ENCODE data around the gene NEAT1.

NEAT1 gene

GRCh38 chr11:65392899-65393298, 29.7 kb upstream of the NEAT1 start:
- Histone ChIP-seq H3K4me2 (ENCODE audit: low read depth, low read length, poor library complexity, severe bottlenecking) (no peak overlapping the region), H3K36me3 (ENCODE audit: insufficient read depth, low read length) (peaks cover 19% of the 10 kb centered on the region; the same call in 1 of the 2 replicates)

GRCh38 chr11:65393513-65394079, 29.0 kb upstream of the NEAT1 start:
- peaks cover 15% of the 10 kb centered on the region for H4K20me1 ChIP-seq (ENCODE audit: insufficient read depth, low read length, poor library complexity, severe bottlenecking)
- TF ChIP-seq EZH2phosphoT487 (IDR thresholded peaks at IDR 0.05; ENCODE audit: borderline replicate concordance): no peak
- no peak for TF ChIP-seq CTCF (conservative IDR thresholded peaks at IDR 0.05; ENCODE audit: low read length)
- H3K36me3 ChIP-seq (ENCODE audit: insufficient read depth, low read length): peaks cover 24% of the 10 kb centered on the region; the same call in 1 of the 2 replicates
- peaks cover 28% of the 10 kb centered on the region for H3K4me1 ChIP-seq (ENCODE audit: insufficient read depth, low read length, poor library complexity, severe bottlenecking)
- no peaks in the 10 kb centered on the region for H3K9me2 ChIP-seq (replicated peaks; ENCODE audit: low read depth, low read length)
- H3F3A ChIP-seq (ENCODE audit: low read depth): no peaks in the 10 kb centered on the region
- H3K4me2 ChIP-seq (ENCODE audit: low read depth, low read length, poor library complexity, severe bottlenecking): no peak overlapping the region
- no peak overlapping the region for H2AFZ ChIP-seq (ENCODE audit: low read length)
- no peaks in the 10 kb centered on the region for H3K9me3 ChIP-seq (ENCODE audit: insufficient read depth, low read depth, low read length)
- H3K4me3 ChIP-seq (ENCODE audit: low read length, poor library complexity, severe bottlenecking): no peak overlapping the region
- peaks cover 50% of the 10 kb centered on the region for H3K79me2 ChIP-seq (ENCODE audit: insufficient read depth, low read length)
- no peaks in the 10 kb centered on the region for H3K27me3 ChIP-seq (ENCODE audit: insufficient read depth, low read length, poor library complexity, severe bottlenecking)
- H3K9ac ChIP-seq (ENCODE audit: low read depth, low read length, poor library complexity, severe bottlenecking): no peak overlapping the region

More at GRCh38 chr11:65392899-65393298, 29.7 kb upstream of the NEAT1 start:
- no peak for TF ChIP-seq CTCF (conservative IDR thresholded peaks at IDR 0.05; ENCODE audit: low read length)
- peaks cover 57% of the 10 kb centered on the region for H3K79me2 ChIP-seq (ENCODE audit: insufficient read depth, low read length)
- H3K9ac ChIP-seq (ENCODE audit: low read depth, low read length, poor library complexity, severe bottlenecking): no peak overlapping the region
- no peak overlapping the region for H3K4me3 ChIP-seq (ENCODE audit: low read length, poor library complexity, severe bottlenecking)
- H3K4me1 ChIP-seq (ENCODE audit: insufficient read depth, low read length, poor library complexity, severe bottlenecking): peaks cover 35% of the 10 kb centered on the region
- no peaks in the 10 kb centered on the region for H3K27me3 ChIP-seq (ENCODE audit: insufficient read depth, low read length, poor library complexity, severe bottlenecking)
- no peak overlapping the region for H2AFZ ChIP-seq (ENCODE audit: low read length)
- H3K9me3 ChIP-seq (ENCODE audit: insufficient read depth, low read depth, low read length): no peaks in the 10 kb centered on the region
- peaks cover 15% of the 10 kb centered on the region for H4K20me1 ChIP-seq (ENCODE audit: insufficient read depth, low read length, poor library complexity, severe bottlenecking)
- no peaks in the 10 kb centered on the region for H3K9me2 ChIP-seq (replicated peaks; ENCODE audit: low read depth, low read length)
- no peaks in the 10 kb centered on the region for H3F3A ChIP-seq (ENCODE audit: low read depth)

- peaks cover 23% of the 10 kb centered on the region for H3K4me1 ChIP-seq (ENCODE audit: insufficient read depth, low read length, poor library complexity, severe bottlenecking)
- no peaks in the 10 kb centered on the region for H3F3A ChIP-seq (ENCODE audit: low read depth)
- no peak for TF ChIP-seq CTCF (conservative IDR thresholded peaks at IDR 0.05; ENCODE audit: low read length)
- TF ChIP-seq EZH2phosphoT487 (IDR thresholded peaks at IDR 0.05; ENCODE audit: borderline replicate concordance): no peak
- peaks cover 15% of the 10 kb centered on the region for H4K20me1 ChIP-seq (ENCODE audit: insufficient read depth, low read length, poor library complexity, severe bottlenecking)
- peaks cover 45% of the 10 kb centered on the region for H3K79me2 ChIP-seq (ENCODE audit: insufficient read depth, low read length)
- H3K4me3 ChIP-seq (ENCODE audit: low read length, poor library complexity, severe bottlenecking): no peak overlapping the region
- H3K27me3 ChIP-seq (ENCODE audit: insufficient read depth, low read length, poor library complexity, severe bottlenecking): no peaks in the 10 kb centered on the region
- no peaks in the 10 kb centered on the region for H3K9me3 ChIP-seq (ENCODE audit: insufficient read depth, low read depth, low read length)
- H3K9me2 ChIP-seq (replicated peaks; ENCODE audit: low read depth, low read length): no peaks in the 10 kb centered on the region
- no peak overlapping the region for H3K9ac ChIP-seq (ENCODE audit: low read depth, low read length, poor library complexity, severe bottlenecking)
- no peak overlapping the region for H3K4me2 ChIP-seq (ENCODE audit: low read depth, low read length, poor library complexity, severe bottlenecking)
- H2AFZ ChIP-seq (ENCODE audit: low read length): no peak overlapping the region
- H3K36me3 ChIP-seq (ENCODE audit: insufficient read depth, low read length): peaks cover 24% of the 10 kb centered on the region; the same call in 1 of the 2 replicates
Measured at GRCh38 chr11:65394125-65394536, 28.5 kb upstream of the NEAT1 start.
